Measurements from ENCODE around the gene BRF1.

BRF1 gene

DNA sequence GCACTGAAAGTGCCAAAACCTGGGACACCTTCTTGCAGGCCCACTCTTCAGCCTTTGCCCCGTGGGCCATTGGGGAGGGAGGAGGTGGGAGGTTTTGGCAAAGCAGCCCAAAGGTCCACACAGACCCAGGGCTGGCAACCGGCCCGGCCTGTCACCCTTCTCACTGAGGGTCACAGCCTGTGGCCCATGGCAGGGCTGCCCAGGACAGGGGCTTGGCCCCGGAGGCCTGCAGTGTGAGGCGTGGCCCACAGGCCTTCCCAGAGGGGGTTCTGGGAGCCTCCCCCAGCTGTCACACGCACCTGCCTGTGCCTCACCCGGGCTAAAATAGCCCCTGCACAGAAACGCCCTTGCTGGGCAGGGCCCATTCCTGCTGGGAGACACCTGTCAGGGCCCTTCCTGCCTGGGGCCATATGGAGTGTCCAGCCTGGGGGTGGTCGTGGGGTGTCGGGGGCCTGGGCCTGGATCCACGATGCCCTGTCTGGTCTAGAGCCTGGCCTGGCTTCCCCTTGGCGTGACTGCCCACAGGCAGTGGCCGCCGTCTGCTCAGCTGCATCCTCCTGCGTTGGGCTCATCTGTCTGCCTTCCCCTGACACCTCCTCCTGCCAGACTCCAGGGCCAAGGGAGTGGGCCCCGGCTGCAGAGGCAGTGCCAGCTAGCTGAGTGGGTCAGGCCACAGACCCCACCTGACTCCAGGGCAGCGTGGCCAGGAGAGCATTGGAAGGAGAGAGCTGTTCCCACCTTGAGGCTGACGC, 33.0 kb upstream of the BRF1 start:
- Histone ChIP-seq H3K27ac (ENCODE audit: low read depth, low read length) (no peak overlapping the region), H3K9me3 (ENCODE audit: control insufficient read depth, insufficient read depth, low read length) (no peaks in the 10 kb centered on the region), H3K79me2 (ENCODE audit: control insufficient read depth, low read length) (no peaks in the 10 kb centered on the region), H3K27me3 (ENCODE audit: control insufficient read depth, low read length) (no peaks in the 10 kb centered on the region), H3K4me1 (ENCODE audit: control insufficient read depth, low read length) (no peaks in the 10 kb centered on the region), H4K20me1 (ENCODE audit: control insufficient read depth, insufficient read depth, low read depth, low read length) (no peaks in the 10 kb centered on the region), H3K4me2 (ENCODE audit: low read length) (no peak overlapping the region), H3K4me3 (ENCODE audit: low read length) (no peak overlapping the region), H3K36me3 (ENCODE audit: control insufficient read depth, low read length) (no peaks in the 10 kb centered on the region), H3F3A (ENCODE audit: control insufficient read depth, insufficient read depth) (no peaks in the 10 kb centered on the region), H3K9me2 (replicated peaks; ENCODE audit: control insufficient read depth, low read length) (no peaks in the 10 kb centered on the region)
- TF ChIP-seq EZH2phosphoT487 (IDR thresholded peaks at IDR 0.05; ENCODE audit: borderline replicate concordance, low read length) (no peak), CTCF (IDR thresholded peaks at IDR 0.05; ENCODE audit: low read depth, low read length, poor library complexity, severe bottlenecking) (no peak)

- Histone ChIP-seq H3K4me3 (ENCODE audit: low read length) (no peak overlapping the region), H3K4me2 (ENCODE audit: low read length) (no peak overlapping the region), H3F3A (ENCODE audit: control insufficient read depth, insufficient read depth) (no peaks in the 10 kb centered on the region), H3K36me3 (ENCODE audit: control insufficient read depth, low read length) (no peaks in the 10 kb centered on the region), H3K27ac (ENCODE audit: low read depth, low read length) (no peak overlapping the region), H3K9me2 (replicated peaks; ENCODE audit: control insufficient read depth, low read length) (no peaks in the 10 kb centered on the region), H3K27me3 (ENCODE audit: control insufficient read depth, low read length) (no peaks in the 10 kb centered on the region), H3K79me2 (ENCODE audit: control insufficient read depth, low read length) (no peaks in the 10 kb centered on the region), H3K4me1 (ENCODE audit: control insufficient read depth, low read length) (no peaks in the 10 kb centered on the region), H4K20me1 (ENCODE audit: control insufficient read depth, insufficient read depth, low read depth, low read length) (no peaks in the 10 kb centered on the region), H3K9me3 (ENCODE audit: control insufficient read depth, insufficient read depth, low read length) (no peaks in the 10 kb centered on the region)
- TF ChIP-seq EZH2phosphoT487 (IDR thresholded peaks at IDR 0.05; ENCODE audit: borderline replicate concordance, low read length) (no peak), CTCF (IDR thresholded peaks at IDR 0.05; ENCODE audit: low read depth, low read length, poor library complexity, severe bottlenecking) (no peak)
Measured at GRCh38 chr14:105333020-105333490, 32.3 kb upstream of the BRF1 start.

GRCh38 chr14:105332350-105332874, 31.6 kb upstream of the BRF1 start:
- H3K27me3 ChIP-seq (ENCODE audit: control insufficient read depth, low read length), result no peaks in the 10 kb centered on the region
- TF ChIP-seq CTCF (IDR thresholded peaks at IDR 0.05; ENCODE audit: low read depth, low read length, poor library complexity, severe bottlenecking) (no peak), EZH2phosphoT487 (IDR thresholded peaks at IDR 0.05; ENCODE audit: borderline replicate concordance, low read length) (no peak)
- H3K27ac ChIP-seq (ENCODE audit: low read depth, low read length), result no peak overlapping the region
- H3K4me3 ChIP-seq (ENCODE audit: low read length), result no peak overlapping the region
- no peaks in the 10 kb centered on the region for H3K9me2 ChIP-seq (replicated peaks; ENCODE audit: control insufficient read depth, low read length)
- no peaks in the 10 kb centered on the region for H3K36me3 ChIP-seq (ENCODE audit: control insufficient read depth, low read length)
- H3F3A ChIP-seq (ENCODE audit: control insufficient read depth, insufficient read depth), result no peaks in the 10 kb centered on the region
- no peaks in the 10 kb centered on the region for H4K20me1 ChIP-seq (ENCODE audit: control insufficient read depth, insufficient read depth, low read depth, low read length)
- H3K4me2 ChIP-seq (ENCODE audit: low read length), result no peak overlapping the region
- no peaks in the 10 kb centered on the region for H3K79me2 ChIP-seq (ENCODE audit: control insufficient read depth, low read length)
- no peaks in the 10 kb centered on the region for H3K9me3 ChIP-seq (ENCODE audit: control insufficient read depth, insufficient read depth, low read length)
- no peaks in the 10 kb centered on the region for H3K4me1 ChIP-seq (ENCODE audit: control insufficient read depth, low read length)

Measured in DOHH2 (cell line).